H1 (cell line): Measurements from ENCODE around the gene TMEM50A. TPM values are rescaled to one million over a fixed set of nuclear protein-coding genes. Genes with fewer than 3 reads are reported as not detected.

Experiments
- CTCF ChIA-PET: fragments of 300-600 bp; sonication (Branson Sonifier 250); formaldehyde crosslinking; loops from one replicate; lab custom pipeline; 2021; ENCODE audit not compliant: partially characterized antibody; lab: Charles Lee
- POLR2A ChIA-PET: fragments of 300-600 bp; sonication (Branson Sonifier 250); formaldehyde crosslinking; loops from one replicate; lab custom pipeline; 2021; ENCODE audit warnings: inconsistent platforms; ENCODE audit not compliant: partially characterized antibody; lab: Charles Lee
- DNase-seq, 2 experiments: peaks; one replicate each; pipeline versions ENCODE4 v3.0.0 to v3.0.0-alpha.2; 2010 to 2022; ENCODE audit warnings: low spot score in 2 of 2, low read depth in 1 of 2, mixed read lengths in 1 of 2
- FAIRE-seq: peaks from 2 replicates; lab custom pipeline; 2011; peaks lifted over from hg19 to GRCh38; lab: Jason Lieb, UNC
- H2AFZ ChIP-seq: 2 replicates; pipeline ENCODE4 v1.8.1; 2012; ENCODE audit warnings: low read length, inconsistent platforms
- H2AK5ac ChIP-seq: 2 replicates; pipeline ENCODE4 v1.6.1; 2013; ENCODE audit warnings: low read depth, low read length
- H2BK120ac ChIP-seq: replicated peaks from 2 replicates; pipeline ENCODE3; 2013; ENCODE audit warnings: low read depth, low read length, inconsistent platforms
- H2BK12ac ChIP-seq: 2 replicates; pipeline ENCODE4 v1.6.1; 2013; ENCODE audit warnings: low read depth, low read length
- H2BK15ac ChIP-seq: 2 replicates; pipeline ENCODE4 v1.6.1; 2013; ENCODE audit warnings: low read length
- H2BK20ac ChIP-seq: 2 replicates; pipeline ENCODE4 v1.6.1; 2013; ENCODE audit warnings: low read length
- H2BK5ac ChIP-seq: 2 replicates; pipeline ENCODE4 v1.6.1; 2013; ENCODE audit warnings: low read depth, low read length
- H3K14ac ChIP-seq: 2 replicates; pipeline ENCODE4 v1.6.1; 2013; ENCODE audit warnings: inconsistent platforms; ENCODE audit not compliant: insufficient read length
- H3K18ac ChIP-seq: 2 replicates; pipeline ENCODE4 v1.6.1; 2013; ENCODE audit warnings: low read length; ENCODE audit errors: extremely low read depth
- H3K23ac ChIP-seq: 2 replicates; pipeline ENCODE4 v1.6.1; 2013; ENCODE audit warnings: inconsistent platforms; ENCODE audit not compliant: insufficient read length
- H3K23me2 ChIP-seq: 2 replicates; pipeline ENCODE4 v1.6.1; 2013; ENCODE audit warnings: low read depth, low read length
- H3K27ac ChIP-seq: 2 replicates; pipeline ENCODE4 v1.6.1; 2011; ENCODE audit warnings: low read depth, low read length, inconsistent platforms
- H3K27me3 ChIP-seq, 4 experiments: replicated peaks in 1 of 4; 1 replicate in 1 of 4; 2 replicates in 3 of 4; pipeline versions ENCODE4 v1.6.1 to v1.8.1; 2011 to 2013; ENCODE audit warnings: low read length in 3 of 4, mild to moderate bottlenecking in 3 of 4, inconsistent platforms in 2 of 4, mixed read lengths in 2 of 4, moderate library complexity in 1 of 4; ENCODE audit not compliant: control insufficient read depth in 3 of 4, insufficient read depth in 3 of 4; ENCODE audit errors: extremely low read depth in 1 of 4
- H3K36me3 ChIP-seq, 4 experiments: 2 replicates each; pipeline versions ENCODE4 v1.6.1 to v1.8.1; 2011 to 2013; ENCODE audit warnings: mild to moderate bottlenecking in 4 of 4, low read length in 3 of 4, moderate library complexity in 2 of 4, control low read depth in 1 of 4, inconsistent platforms in 1 of 4; ENCODE audit not compliant: insufficient read depth in 4 of 4, control insufficient read depth in 2 of 4
- H3K4ac ChIP-seq: replicated peaks from 2 replicates; pipeline ENCODE3; 2013; ENCODE audit warnings: low read length, low read depth, mixed read lengths, inconsistent platforms; ENCODE audit not compliant: insufficient read length
- H3K4me1 ChIP-seq, 4 experiments: replicated peaks in 1 of 4; 1 replicate in 1 of 4; 2 replicates in 3 of 4; pipeline versions ENCODE4 v1.6.1 to v1.8.1; 2011 to 2013; ENCODE audit warnings: low read length in 3 of 4, inconsistent platforms in 2 of 4, mixed read lengths in 1 of 4; ENCODE audit not compliant: insufficient read depth in 4 of 4, control insufficient read depth in 3 of 4
- H3K4me2 ChIP-seq, 2 experiments: 2 replicates each; pipeline versions ENCODE4 v1.6.1 to v1.8.1; 2011 to 2013; ENCODE audit warnings: low read depth in 2 of 2, low read length in 2 of 2, control low read depth in 1 of 2, inconsistent platforms in 1 of 2, mild to moderate bottlenecking in 1 of 2; ENCODE audit not compliant: insufficient read depth in 1 of 2
- H3K4me3 ChIP-seq, 4 experiments: fragments of 200-600, 300-600 bp in 1 of 4; sonication (generic), shearing (Covaris generic), sonication (Bioruptor Twin) in 1 of 4; 2 replicates each; pipeline versions ENCODE4 v1.5.1 to v1.8.1; 2011 to 2016; ENCODE audit warnings: low read length in 4 of 4, low read depth in 3 of 4, control low read depth in 2 of 4, inconsistent platforms in 2 of 4, mild to moderate bottlenecking in 2 of 4, mixed read lengths in 1 of 4, moderate library complexity in 1 of 4; ENCODE audit not compliant: insufficient read depth in 2 of 4; ENCODE audit errors: extremely low read depth in 1 of 4
- H3K56ac ChIP-seq: replicated peaks from 2 replicates; pipeline ENCODE3; 2013; ENCODE audit warnings: low read depth, mild to moderate bottlenecking, mixed read lengths, low read length, inconsistent platforms; ENCODE audit not compliant: insufficient read length
- H3K79me1 ChIP-seq: 2 replicates; pipeline ENCODE4 v1.6.1; 2013; ENCODE audit warnings: low read depth, low read length, control low read depth
- H3K79me2 ChIP-seq, 2 experiments: 2 replicates each; pipeline versions ENCODE4 v1.6.1 to v1.8.1; 2012 to 2013; ENCODE audit warnings: low read length in 2 of 2, mild to moderate bottlenecking in 2 of 2, inconsistent platforms in 1 of 2; ENCODE audit not compliant: insufficient read depth in 2 of 2, control insufficient read depth in 1 of 2
- H3K9ac ChIP-seq, 4 experiments: replicated peaks in 1 of 4; 1 replicate in 1 of 4; 2 replicates in 3 of 4; pipeline versions ENCODE4 v1.6.1 to v1.8.1; 2011 to 2013; ENCODE audit warnings: low read depth in 3 of 4, low read length in 3 of 4, control low read depth in 2 of 4, mild to moderate bottlenecking in 2 of 4, moderate library complexity in 2 of 4, inconsistent platforms in 1 of 4; ENCODE audit errors: extremely low read depth in 1 of 4
- H3K9me3 ChIP-seq, 2 experiments: 2 replicates each; pipeline versions ENCODE4 v1.6.1 to v1.8.1; 2012 to 2013; ENCODE audit warnings: mild to moderate bottlenecking in 2 of 2, moderate library complexity in 2 of 2, control low read depth in 1 of 2, inconsistent platforms in 1 of 2, low read depth in 1 of 2, low read length in 1 of 2, mixed read lengths in 1 of 2; ENCODE audit not compliant: insufficient read depth in 2 of 2
- H4K20me1 ChIP-seq, 2 experiments: replicated peaks in 1 of 2; 2 replicates each; pipeline versions ENCODE3 to v1.8.1; 2011 to 2013; ENCODE audit warnings: inconsistent platforms in 2 of 2, low read length in 2 of 2, mild to moderate bottlenecking in 1 of 2; ENCODE audit not compliant: insufficient read depth in 2 of 2, control insufficient read depth in 1 of 2
- H4K5ac ChIP-seq: 2 replicates; pipeline ENCODE4 v1.6.1; 2013; ENCODE audit warnings: low read length, low read depth, mixed read lengths, inconsistent platforms; ENCODE audit not compliant: insufficient read length
- H4K8ac ChIP-seq: 2 replicates; pipeline ENCODE4 v1.8.0; 2013; ENCODE audit warnings: mild to moderate bottlenecking, moderate library complexity, low read length, inconsistent platforms; ENCODE audit not compliant: insufficient read depth; ENCODE audit errors: extremely low read depth
- H4K91ac ChIP-seq: replicated peaks from 2 replicates; pipeline ENCODE3; 2013; ENCODE audit warnings: low read length, mixed read lengths, inconsistent platforms; ENCODE audit not compliant: insufficient read length
- BCL11A ChIP-seq, 2 experiments: IDR thresholded peaks; one replicate each; pipeline ENCODE4 v1.6.1; 2011; ENCODE audit warnings: low read depth in 2 of 2, low read length in 2 of 2, mild to moderate bottlenecking in 2 of 2
- SRF ChIP-seq: IDR thresholded peaks from 2 replicates; pipeline ENCODE4 v1.6.1; 2011; ENCODE audit warnings: mild to moderate bottlenecking, low read depth, low read length, moderate library complexity
- WGBS, 2 experiments: shearing (Covaris generic) in 1 of 2; methylation state at CpG; one replicate each; pipeline versions ENCODE4 v1.1.6 to v1.1.7; 2013 to 2015; ENCODE audit warnings: low lambda C conversion rate in 2 of 2, mixed read lengths in 2 of 2, inconsistent platforms in 1 of 2, low coverage in 1 of 2, missing lambda C conversion rate in 1 of 2; ENCODE audit not compliant: insufficient replicate concordance in 2 of 2, insufficient coverage in 1 of 2, insufficient read length in 1 of 2; ENCODE audit errors: extremely low coverage in 1 of 2, missing lambda C conversion rate in 1 of 2; 5-methylcytosine and 5-hydroxymethylcytosine counted together
- polyA plus RNA-seq, 7 experiments: library from polyadenylated mRNA; depleted of rRNA in 3 of 7; stranded (reverse) in 5 of 7; unstranded in 2 of 7; fragments of >200 nt in 5 of 7; fragments of 200-250 nt in 2 of 7; gene quantifications; 1 replicate in 5 of 7; 2 replicates in 1 of 7; 4 replicates in 1 of 7; pipeline versions ENCODE4 v1.2.1 to v1.2.3, GENCODE V29; 2011 to 2013; ENCODE audit warnings: missing spikeins in 2 of 7, mixed read lengths in 2 of 7
- total RNA-seq: library from RNA; stranded (reverse); fragmentation: NEBNext Ultra II Directional; extraction: Animal tissue kit (Norgen Biotek cat#: 25700); gene quantifications from 2 replicates; pipeline ENCODE4 v1.2.1, GENCODE V29; 2021

TMEM50A gene
- total and polyA plus RNA-seq, 2 of the 8 experiments (the other 6 are each of a cell fraction or from before 2014, with no cell fraction given), result 98.6 to 111 TPM

GRCh38 chr1:25341746-25342145 lies 3.6 kb downstream of the TMEM50A start:
- CTCF ChIA-PET, result interaction anchor here (1.6 kb wide), 1 partner anchor 146 kb away, joined by 5 read pairs; no protein-coding TSS in a partner anchor

More at GRCh38 chr1:25341746-25342145, 3.6 kb downstream of the TMEM50A start:
- Histone ChIP-seq H3K9ac (no peak overlapping the region), H3K18ac (no peak overlapping the region), H4K91ac (no peak overlapping the region), H2BK5ac (no peak overlapping the region), H4K5ac (no peak overlapping the region), H3K27ac (no peak overlapping the region), H3K27me3 (no peaks in the 10 kb centered on the region), H3K9me3 (no peaks in the 10 kb centered on the region), H3K36me3 (peaks cover 0 to 13% (median 7%) of the 10 kb centered on the region in 4 experiments; a peak in 4 of 8 replicates), H3K23me2 (no peaks in the 10 kb centered on the region), H2AFZ (no peak overlapping the region), H3K56ac (no peak overlapping the region), H2AK5ac (no peak overlapping the region), H3K23ac (no peak overlapping the region), H4K8ac (no peak overlapping the region), H3K79me1 (no peaks in the 10 kb centered on the region), H3K4me3 (no peak overlapping the region), H3K4me1 (peaks cover 0 to 3% (median 0%) of the 10 kb centered on the region in 4 experiments; a peak in 1 of 7 replicates), H2BK20ac (no peak overlapping the region), H2BK12ac (no peak overlapping the region), H3K4me2 (no peak overlapping the region), H3K4ac (no peak overlapping the region), H4K20me1 (peaks cover 3% of the 10 kb centered on the region in 2 experiments), H2BK15ac (no peak overlapping the region), H2BK120ac (no peak overlapping the region), H3K14ac (no peak overlapping the region), H3K79me2 (peaks cover 0 to 58% of the 10 kb centered on the region in 2 experiments; a peak in 2 of 4 replicates)
- 79% methylated on average over 6 of the region's 6 CpGs; no CpG with 5 or more reads in 1 of the 2 experiments for WGBS, 2 experiments
- DNase-seq (no peak), FAIRE-seq (no peak)
- POLR2A ChIA-PET, result no interaction called here
- TF ChIP-seq SRF (no peak), BCL11A (IDR thresholded peaks at IDR 0.05; ENCODE audit: low read depth in 2 of 2, low read length in 2 of 2) (no peak)
